Endothelial cell of umbilical vein (primary cell): ENCODE results near the gene FBXL17.

ENCODE experiments used
- EZH2 ChIP-seq: IDR thresholded peaks from 2 replicates; pipeline ENCODE4 v1.6.1; 2012; ENCODE audit warnings: borderline replicate concordance, low read depth, mild to moderate bottlenecking, moderate library complexity, low read length, inconsistent platforms; ENCODE audit not compliant: severe bottlenecking
- JUN ChIP-seq: IDR thresholded peaks from 2 replicates; pipeline ENCODE4 v1.6.1; 2011; ENCODE audit warnings: borderline replicate concordance, low read depth; ENCODE audit not compliant: insufficient read length, insufficient read depth
- POLR2AphosphoS5 ChIP-seq: IDR thresholded peaks from 2 replicates; pipeline ENCODE4 v1.6.1; 2012; ENCODE audit warnings: low read depth, mild to moderate bottlenecking, control low read depth, low read length, moderate library complexity; ENCODE audit not compliant: insufficient read depth
- TF ChIP-seq, protein P1 (sequence below), 2 donors: IDR thresholded peaks; 1 replicate in 1 of 2; 2 replicates in 1 of 2; pipeline ENCODE4 v1.5.1; 2011; ENCODE audit warnings: low read length in 2 of 2, mild to moderate bottlenecking in 2 of 2, moderate library complexity in 2 of 2, control low read depth in 1 of 2, inconsistent platforms in 1 of 2, low read depth in 1 of 2; ENCODE audit not compliant: insufficient read depth in 1 of 2; ENCODE audit errors: extremely low read depth in 1 of 2

DNA sequence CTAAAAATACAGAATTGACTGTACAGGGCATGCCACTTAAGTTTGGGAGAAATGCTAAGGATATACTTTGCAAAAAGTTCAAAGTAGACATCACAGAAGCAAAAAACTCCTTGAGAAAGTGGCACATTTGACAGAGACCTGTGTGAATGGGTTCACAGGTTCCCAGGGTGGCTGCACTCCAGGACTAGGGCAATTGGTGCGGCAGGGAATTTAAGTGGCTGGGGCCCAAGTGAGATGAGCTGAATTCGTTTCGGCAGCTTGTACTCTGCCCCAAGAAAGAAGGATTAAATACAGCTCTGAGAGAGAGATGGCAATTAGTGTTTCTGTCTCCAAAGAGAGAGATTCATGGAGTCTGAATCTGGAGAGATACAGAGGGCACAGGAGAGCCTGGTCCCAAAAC, 280.1 kb downstream of the FBXL17 start:
- TF ChIP-seq, protein P1, sequence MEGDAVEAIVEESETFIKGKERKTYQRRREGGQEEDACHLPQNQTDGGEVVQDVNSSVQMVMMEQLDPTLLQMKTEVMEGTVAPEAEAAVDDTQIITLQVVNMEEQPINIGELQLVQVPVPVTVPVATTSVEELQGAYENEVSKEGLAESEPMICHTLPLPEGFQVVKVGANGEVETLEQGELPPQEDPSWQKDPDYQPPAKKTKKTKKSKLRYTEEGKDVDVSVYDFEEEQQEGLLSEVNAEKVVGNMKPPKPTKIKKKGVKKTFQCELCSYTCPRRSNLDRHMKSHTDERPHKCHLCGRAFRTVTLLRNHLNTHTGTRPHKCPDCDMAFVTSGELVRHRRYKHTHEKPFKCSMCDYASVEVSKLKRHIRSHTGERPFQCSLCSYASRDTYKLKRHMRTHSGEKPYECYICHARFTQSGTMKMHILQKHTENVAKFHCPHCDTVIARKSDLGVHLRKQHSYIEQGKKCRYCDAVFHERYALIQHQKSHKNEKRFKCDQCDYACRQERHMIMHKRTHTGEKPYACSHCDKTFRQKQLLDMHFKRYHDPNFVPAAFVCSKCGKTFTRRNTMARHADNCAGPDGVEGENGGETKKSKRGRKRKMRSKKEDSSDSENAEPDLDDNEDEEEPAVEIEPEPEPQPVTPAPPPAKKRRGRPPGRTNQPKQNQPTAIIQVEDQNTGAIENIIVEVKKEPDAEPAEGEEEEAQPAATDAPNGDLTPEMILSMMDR (IDR thresholded peaks at IDR 0.05; ENCODE audit: extremely low read depth in 1 of 2, insufficient read depth in 1 of 2, low read depth in 1 of 2, low read length in 2 of 2): no peak
- no peak for TF ChIP-seq POLR2AphosphoS5
- TF ChIP-seq JUN: no peak
- no peak for TF ChIP-seq EZH2
